ENCODE data around the gene DGKZ.

Gene DGKZ

GRCh38 chr11:46326813-46327416 is 20.3 kb upstream of the DGKZ start:
- DNase-seq: no peak

- DNase-seq: no peak
These were observed 19.4 kb upstream of the DGKZ start for GRCh38 chr11:46327829-46328228.

DNA sequence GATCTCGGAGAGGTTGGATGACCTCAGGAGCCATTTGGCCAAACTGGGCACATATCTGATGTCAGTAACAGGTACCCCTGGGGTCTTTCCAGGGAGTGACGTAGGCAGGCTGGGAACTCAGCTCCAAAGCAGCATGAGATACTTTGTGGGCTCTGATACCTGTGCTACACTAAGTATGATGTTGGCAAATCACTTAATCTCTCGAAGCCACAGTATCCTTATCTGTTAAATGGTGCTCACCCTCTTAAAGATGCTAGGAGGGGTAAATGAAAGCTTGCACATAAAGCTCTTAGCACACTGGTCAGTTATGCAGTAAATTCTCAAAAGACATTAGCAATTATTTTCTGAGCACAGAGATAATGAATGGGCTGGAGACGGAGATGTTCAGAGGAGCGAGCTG is 17.1 kb upstream of the DGKZ start:
- DNase-seq: peak in 1 of 5 experiments; percentile 59

- peak in 1 of 5 experiments; percentile 72 for DNase-seq
These were observed 16.5 kb upstream of the DGKZ start for GRCh38 chr11:46330563-46331281.

DNA sequence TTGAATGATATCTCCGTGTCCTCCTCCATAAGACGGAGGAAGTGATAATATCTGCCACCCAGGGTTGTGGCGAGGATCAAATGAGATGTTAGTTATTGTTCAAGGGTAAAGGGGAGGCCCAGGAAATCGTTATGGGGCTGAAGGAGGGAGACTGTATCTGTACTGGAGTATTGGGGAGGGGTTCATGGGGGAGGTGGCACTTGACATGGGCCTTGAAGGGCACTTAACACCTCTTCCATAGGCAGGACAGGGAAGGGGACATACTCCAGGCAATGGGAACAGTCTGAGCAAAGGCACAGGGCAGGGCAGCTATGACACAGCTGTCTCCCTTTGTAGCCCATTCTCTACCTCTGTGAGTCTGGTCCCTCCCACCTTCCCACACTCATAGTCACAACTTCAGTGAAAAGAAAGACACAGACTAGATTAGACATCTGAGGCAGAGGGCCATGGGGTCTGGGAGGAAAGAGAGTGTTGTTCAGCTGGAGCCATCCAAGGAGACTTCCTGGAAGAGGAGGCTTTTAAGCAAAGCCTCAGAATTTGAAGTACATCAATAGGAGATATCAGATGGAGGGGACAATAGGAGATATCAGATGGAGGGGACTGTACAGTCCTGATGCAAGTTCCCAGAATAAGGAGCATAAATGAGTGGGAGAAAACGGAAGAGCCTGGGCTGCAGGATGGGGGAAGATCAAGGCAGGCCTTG is 15.8 kb upstream of the DGKZ start:
- peak in 3 of 5 experiments; percentile 15 to 87 (median 54) for DNase-seq

DNA sequence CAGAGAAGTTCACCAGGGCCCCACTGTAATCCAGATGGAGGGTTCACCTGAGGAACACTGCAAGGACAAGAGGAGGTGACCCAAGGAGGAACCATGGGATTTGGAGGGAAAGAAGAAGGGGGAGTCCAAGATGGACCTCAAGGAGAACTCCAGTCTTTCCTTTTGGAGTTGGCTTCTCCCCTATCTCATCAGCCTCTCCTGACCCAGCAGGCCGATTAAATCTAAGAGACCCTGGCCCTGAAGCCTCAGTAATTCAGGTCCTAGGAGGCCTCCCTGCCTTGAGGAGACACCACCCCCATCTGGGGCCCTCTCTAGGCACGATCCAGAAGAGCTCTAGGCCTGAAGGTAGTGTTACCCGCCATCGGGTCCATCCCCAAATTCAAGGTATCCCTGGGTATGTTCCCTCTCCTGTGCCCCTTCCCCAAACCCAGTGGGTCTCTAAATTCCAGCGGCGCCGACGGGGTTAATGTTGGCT is 15.1 kb upstream of the DGKZ start:
- no peak for DNase-seq

DNA sequence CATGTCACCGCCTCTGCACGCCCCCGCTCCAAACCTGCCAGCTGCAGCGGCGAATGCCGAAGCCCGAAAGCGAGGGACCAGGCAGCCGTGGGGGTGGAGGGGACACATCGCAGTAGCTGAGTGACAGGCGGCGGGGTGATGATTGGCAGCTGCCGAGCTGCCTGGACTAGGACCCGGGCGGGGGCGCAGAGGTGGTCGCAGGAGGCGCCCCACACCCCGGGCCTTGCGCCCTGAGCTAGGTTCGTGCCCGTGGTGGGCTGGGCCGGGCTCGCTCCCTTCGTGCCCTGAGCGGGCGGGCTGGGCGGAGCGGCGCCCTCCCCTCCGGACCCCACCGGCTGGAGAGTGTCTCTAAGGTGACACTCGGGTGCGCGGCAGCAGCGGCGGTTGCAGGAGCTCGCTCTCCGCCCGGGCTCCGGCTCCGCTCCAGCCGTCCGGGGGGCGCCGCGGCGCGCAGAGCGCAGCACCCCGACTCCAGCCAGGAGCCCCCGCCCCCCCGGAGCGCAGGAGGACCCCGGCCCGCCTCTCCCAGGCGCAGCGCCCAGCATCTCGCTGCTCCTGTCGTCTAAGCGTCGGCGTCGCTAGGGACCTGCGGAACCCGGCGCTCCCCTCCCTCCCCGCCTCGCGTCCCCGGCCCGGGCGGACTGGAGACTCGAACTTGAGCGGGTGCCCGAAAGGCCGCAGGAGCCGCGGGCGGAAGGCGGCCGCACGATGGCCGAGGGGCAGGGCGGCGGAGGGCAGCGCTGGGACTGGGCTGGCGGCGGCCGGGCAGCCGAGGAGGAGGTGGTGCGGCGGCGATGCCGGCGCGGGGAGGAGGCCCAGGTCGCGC is 14.5 kb upstream of the DGKZ start:
- DNase-seq: peak in 3 of 5 experiments; percentile 27 to 42 (median 32)

DNA sequence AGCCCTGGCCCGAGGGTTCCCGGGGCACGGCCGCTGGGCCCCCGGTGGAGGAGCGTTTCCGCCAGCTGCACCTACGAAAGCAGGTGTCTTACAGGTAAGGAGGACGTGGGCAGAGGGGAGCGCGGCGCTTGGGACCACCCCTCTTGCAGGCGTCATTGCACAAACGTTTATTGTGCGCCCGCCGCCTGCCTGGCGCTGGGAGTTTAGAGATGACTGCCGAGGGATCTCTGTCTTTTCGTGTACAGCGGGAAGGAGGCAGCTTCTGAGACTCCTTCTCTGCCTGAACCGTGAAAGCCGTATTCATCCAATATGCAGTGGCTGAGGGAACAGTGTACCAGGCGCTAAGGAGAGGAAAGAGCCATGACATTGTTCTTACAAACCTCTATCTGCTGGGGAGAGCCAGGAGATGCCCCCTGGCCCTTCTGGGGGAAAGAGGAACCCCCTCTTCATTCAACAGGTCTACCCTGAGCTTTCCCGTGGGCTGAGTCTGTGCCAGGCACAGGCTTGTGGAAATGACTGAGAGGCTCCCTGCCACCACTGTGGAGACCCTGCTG is 13.8 kb upstream of the DGKZ start:
- DNase-seq: peak in 3 of 5 experiments; percentile 9 to 28 (median 20)

DNA sequence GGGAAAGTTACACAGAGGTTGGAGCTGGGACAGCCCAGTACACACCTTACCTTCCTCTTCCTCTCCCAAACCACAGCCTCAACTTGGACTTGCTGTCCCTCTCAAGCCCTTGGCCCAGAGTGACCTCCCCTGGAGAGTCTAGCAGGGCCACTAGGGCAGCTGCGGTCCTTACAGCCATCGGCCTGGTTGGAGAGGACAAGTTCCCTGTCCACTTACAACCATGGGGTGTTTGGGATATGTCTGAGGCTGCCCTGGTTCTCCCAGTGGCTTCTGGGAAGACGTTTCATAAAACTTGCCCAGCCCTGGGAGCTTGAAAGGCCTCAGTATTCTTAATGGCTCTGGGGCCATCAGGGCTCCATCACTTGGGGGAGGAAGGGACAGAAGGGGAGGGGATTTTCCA is 13.1 kb upstream of the DGKZ start:
- no peak for DNase-seq

DNA sequence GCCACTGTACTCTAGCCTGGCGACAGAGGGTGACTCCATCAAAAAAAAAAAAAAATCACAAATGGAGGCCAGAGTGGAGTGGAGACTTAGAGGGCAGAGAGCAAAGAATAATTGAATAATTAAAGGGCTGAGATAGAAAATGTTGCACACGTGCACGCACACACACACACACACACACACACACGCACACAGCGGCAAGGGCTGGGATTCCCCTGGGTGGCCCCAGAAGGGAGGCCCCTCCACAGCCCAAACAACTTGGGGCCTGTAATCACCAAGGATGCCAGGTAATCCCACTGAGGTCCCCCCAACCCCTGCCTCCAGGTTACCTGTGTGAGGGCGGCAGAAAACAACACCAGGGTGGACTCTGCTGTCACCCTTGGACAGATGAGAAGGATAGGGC is 12.0 kb upstream of the DGKZ start:
- DNase-seq: no peak

DNA sequence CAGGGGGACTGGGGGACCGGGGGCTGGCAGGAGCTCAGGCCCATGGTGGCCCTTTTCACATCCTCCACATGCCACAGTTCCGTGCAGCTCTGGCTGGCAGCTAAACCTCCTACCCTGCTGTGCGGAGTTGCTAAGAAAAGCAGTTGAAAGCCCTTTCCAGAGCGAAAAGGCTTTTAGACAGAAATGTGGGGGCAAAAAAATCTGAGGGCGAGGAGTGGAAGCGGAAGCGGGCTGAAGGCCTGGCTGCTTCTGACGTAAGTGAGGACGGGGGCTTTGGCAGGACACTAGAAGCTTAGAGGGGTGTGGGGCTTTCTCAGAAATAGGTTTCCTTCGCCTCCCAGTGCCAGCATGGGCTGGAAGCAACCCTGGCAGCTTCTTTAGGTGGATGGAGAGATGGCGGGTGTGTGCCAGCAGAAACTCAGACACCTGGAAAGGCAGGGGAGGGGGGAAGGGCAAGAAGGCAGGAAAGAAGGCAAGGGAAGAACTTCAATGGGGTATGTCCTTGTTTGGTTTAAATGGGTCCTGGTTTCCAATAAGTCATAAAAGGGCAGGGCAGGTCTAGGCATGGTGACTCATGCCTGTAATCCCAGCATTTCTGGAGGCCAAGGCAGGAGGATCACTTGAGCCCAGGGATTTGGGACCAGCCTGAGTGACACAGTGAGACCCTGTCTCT is 11.2 kb upstream of the DGKZ start:
- DNase-seq: no peak

GRCh38 chr11:46336563-46337180 is 10.6 kb upstream of the DGKZ start:
- DNase-seq: peak in 1 of 5 experiments; percentile 30

DNA sequence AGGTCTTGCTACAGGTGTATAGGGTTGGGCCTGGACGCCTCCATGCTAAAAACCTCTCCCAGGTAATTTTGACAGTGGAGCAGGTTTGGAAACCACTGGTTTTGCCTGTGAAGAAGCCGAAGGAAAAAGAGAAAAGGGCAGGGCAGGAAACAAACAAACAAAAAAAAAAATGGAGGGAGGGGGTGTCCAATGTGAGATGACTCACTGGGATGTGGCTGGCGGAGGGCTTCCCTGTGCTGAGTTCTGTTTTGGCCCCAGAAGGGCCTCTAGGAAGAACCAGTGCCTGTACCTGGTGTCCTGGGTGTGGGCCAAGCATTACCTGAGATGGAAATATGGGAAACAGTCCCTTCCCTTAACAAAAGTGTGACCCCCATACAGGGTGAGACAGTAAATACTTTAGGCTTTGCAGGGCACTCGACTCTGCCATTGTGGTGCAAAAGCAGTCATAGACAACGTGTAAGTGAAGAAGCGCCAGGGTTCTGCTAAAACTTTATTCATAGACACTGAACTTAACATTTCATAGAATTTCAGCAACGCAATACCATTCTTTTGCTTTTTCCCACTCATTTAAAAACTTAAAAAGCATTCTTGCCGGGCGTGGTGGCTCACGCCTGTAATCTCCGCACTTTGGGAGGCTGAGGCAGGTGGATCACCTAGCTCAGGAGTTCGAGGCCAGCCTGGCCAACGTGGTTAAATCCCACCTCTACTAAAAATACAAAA is 9.5 kb upstream of the DGKZ start:
- no peak for DNase-seq

- no peak for DNase-seq
These were observed 8.7 kb upstream of the DGKZ start for GRCh38 chr11:46338636-46338987.

GRCh38 chr11:46338988-46339666 is 8.1 kb upstream of the DGKZ start:
- no peak for DNase-seq

DNA sequence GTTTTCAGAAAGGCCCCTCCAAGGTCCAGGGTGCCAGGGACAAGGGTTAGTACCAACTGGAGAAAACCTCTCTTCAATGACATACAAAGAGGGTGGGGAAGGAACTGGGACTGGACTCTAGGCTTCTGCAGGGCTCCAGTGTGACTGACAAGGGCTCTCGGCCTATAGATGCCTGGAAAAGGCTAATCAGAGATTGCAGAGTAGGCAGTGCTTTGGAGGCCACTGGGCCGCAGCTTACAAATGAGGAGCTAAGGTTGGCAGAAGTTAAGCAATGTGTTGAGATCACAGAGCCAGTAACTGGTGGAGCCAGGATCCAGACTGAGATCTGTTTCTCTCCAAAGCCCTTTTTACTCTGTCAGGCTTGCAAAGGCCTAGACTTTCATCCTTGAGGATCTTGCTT is 7.4 kb upstream of the DGKZ start:
- DNase-seq: no peak

- DNase-seq: no peak
These were observed 5.8 kb upstream of the DGKZ start for GRCh38 chr11:46341454-46341853.

GRCh38 chr11:46342239-46342638 is 5.0 kb upstream of the DGKZ start:
- DNase-seq: peak in 1 of 5 experiments; percentile 46

DNA sequence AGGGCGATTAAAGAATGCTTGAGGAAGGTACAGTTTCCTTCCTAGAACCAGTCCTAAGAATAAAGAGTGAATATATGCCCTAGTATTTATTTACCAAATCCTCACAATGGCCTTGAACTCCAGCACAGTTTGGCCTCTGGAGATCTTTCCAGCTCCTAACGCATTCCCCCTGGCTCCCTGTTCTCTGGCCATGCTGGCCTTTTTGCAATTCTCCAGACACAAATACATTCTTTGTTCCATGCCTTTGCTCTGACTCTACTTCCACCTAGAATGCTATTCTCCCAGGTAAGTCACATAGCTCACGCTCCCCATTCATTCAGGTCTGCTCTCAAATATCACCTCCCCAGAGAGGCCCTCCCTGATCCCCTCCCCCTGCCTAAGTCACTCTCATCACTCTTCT is 3.7 kb upstream of the DGKZ start:
- no peak for DNase-seq

DNA sequence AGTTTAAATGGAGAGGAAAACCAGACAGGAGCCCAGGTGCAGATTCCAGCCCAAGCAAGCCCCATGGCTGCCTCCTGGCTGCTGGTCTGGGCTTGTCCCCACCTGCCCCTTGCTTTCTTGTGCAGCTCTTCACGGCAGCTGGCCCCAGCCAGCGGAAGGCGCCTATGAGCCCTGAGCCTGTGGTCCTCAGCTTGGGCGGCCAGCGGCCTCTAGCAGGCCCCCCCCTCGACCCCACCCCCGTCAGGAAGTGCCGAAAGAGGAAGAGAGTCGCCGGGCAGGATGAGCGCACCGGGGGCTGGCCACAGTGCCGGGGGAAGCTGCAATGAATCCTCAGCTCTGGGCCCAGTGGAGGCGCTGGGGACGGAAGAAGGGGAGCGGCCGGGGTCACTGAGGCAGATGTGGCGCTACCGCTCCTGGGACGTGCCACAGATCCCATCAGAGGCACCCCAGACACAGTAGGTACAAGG is 2.1 kb upstream of the DGKZ start:
- peak in 1 of 5 experiments; percentile 37 for DNase-seq
